ENCODE results near the gene MBLAC1. TPM values are rescaled to one million over a fixed set of nuclear protein-coding genes. Genes with fewer than 3 reads are reported as not detected.
"Not testable (repeated sequence)": the region's sequence is repeated elsewhere in the genome, so short reads cannot be mapped to it uniquely, and the experiment has no call there.

Gene MBLAC1
- total RNA-seq, 1 experiment from 2014 or later, result 3.5 TPM

GRCh38 chr7:100141555-100141949, 14.8 kb downstream of the MBLAC1 start (continued):
- TF ChIP-seq ZNF281 (CRISPR knock-in tag; IDR thresholded peaks at IDR 0.05), result no peak
- TF ChIP-seq ZNF121 (CRISPR knock-in tag; IDR thresholded peaks at IDR 0.05), result no peak
- TF ChIP-seq NFE2L1 (CRISPR knock-in tag; IDR thresholded peaks at IDR 0.05), result no peak
- TF ChIP-seq AFF4 (CRISPR knock-in tag; IDR thresholded peaks at IDR 0.05; ENCODE audit: borderline replicate concordance), result no peak

GRCh38 chr7:100142461-100142860, 15.7 kb downstream of the MBLAC1 start:
- peaks cover 11% of the 10 kb centered on the region for H3K9me3 Mint-ChIP-seq
- no peaks in the 10 kb centered on the region for H3K4me1 Mint-ChIP-seq
- no peak overlapping the region for H3K27ac Mint-ChIP-seq
- POLR2A ChIA-PET, result no interaction called here
- H3K27me3 Mint-ChIP-seq (ENCODE audit: low read depth), result peaks cover 17% of the 10 kb centered on the region
- peaks cover 8% of the 10 kb centered on the region for H3K36me3 Mint-ChIP-seq
- CTCF ChIA-PET, result interaction anchor here (3.7 kb wide), 1 partner anchor 11 kb away, joined by 17 read pairs; no protein-coding TSS in a partner anchor
- TF ChIP-seq CREB1 (CRISPR knock-in tag; IDR thresholded peaks at IDR 0.05), result no peak
- no peak for TF ChIP-seq MXD4 (CRISPR knock-in tag; IDR thresholded peaks at IDR 0.05; ENCODE audit: borderline replicate concordance)
- no peak for TF ChIP-seq EMX1 (CRISPR knock-in tag; IDR thresholded peaks at IDR 0.05)
- TF ChIP-seq ZBTB21 (CRISPR knock-in tag; IDR thresholded peaks at IDR 0.05; ENCODE audit: borderline replicate concordance), result no peak
- no peak for TF ChIP-seq ZNF232 (CRISPR knock-in tag; IDR thresholded peaks at IDR 0.05)
- TF ChIP-seq ZNF138 (CRISPR knock-in tag; conservative IDR thresholded peaks at IDR 0.05), result no peak
- TF ChIP-seq ATF1 (CRISPR knock-in tag; IDR thresholded peaks at IDR 0.05), result no peak
- H3K4me3 Mint-ChIP-seq, result no peak overlapping the region
- DNase-seq (ENCODE audit: low spot score) (no peak), ATAC-seq (no peak)

- ChIA-PET POLR2A (interaction anchor here (1.1 kb wide), 1 partner anchor 191 kb away, joined by 3 read pairs; no protein-coding TSS in a partner anchor), CTCF (interaction anchor here (3.1 kb wide), 1 partner anchor 15 kb away, joined by 49 read pairs; no protein-coding TSS in a partner anchor)
- peaks cover 16% of the 10 kb centered on the region for H3K36me3 Mint-ChIP-seq
- H3K27ac Mint-ChIP-seq; H3K27me3 Mint-ChIP-seq (ENCODE audit: low read depth); H3K4me3 Mint-ChIP-seq; DNase-seq (ENCODE audit: low spot score); ATAC-seq: not testable (repeated sequence)
- peaks cover 11% of the 10 kb centered on the region for H3K9me3 Mint-ChIP-seq
- H3K4me1 Mint-ChIP-seq, result peaks cover 13% of the 10 kb centered on the region
These were observed 19.6 kb downstream of the MBLAC1 start for GRCh38 chr7:100146350-100146749.

- ChIA-PET CTCF (interaction anchor here (1.0 to 3.1 kb wide), 2 partner anchors 16 to 19 kb away, joined by 3 to 49 read pairs; no protein-coding TSS in a partner anchor), POLR2A (interaction anchor here (1.1 kb wide), 1 partner anchor 192 kb away, joined by 3 read pairs; no protein-coding TSS in a partner anchor)
- DNase-seq (ENCODE audit: low spot score) (no peak), ATAC-seq (no peak)
- H3K9me3 Mint-ChIP-seq, result peaks cover 11% of the 10 kb centered on the region
- H3K4me3 Mint-ChIP-seq, result no peak overlapping the region
- H3K36me3 Mint-ChIP-seq, result peaks cover 16% of the 10 kb centered on the region
- peaks cover 3% of the 10 kb centered on the region; the same call in 1 of the 2 replicates for H3K27me3 Mint-ChIP-seq (ENCODE audit: low read depth)
- H3K27ac Mint-ChIP-seq, result no peak overlapping the region
- peaks cover 13% of the 10 kb centered on the region for H3K4me1 Mint-ChIP-seq
- TF ChIP-seq STAT6 (CRISPR knock-in tag; conservative IDR thresholded peaks at IDR 0.05; ENCODE audit: low read depth) (no peak), ZNF121 (CRISPR knock-in tag; IDR thresholded peaks at IDR 0.05) (peak; percentile 11; the same call in 1 of the 2 replicates)
These were observed 20.5 kb downstream of the MBLAC1 start for GRCh38 chr7:100147278-100147677.
